ENCODE measurements around the gene COL15A1.
A peak's percentile ranks its signal among the peaks of the same experiment; 100 is the strongest.
"Not testable (repeated sequence)": the region's sequence is repeated elsewhere in the genome, so short reads cannot be mapped to it uniquely, and the experiment has no call there.

The COL15A1 gene

GRCh38 chr9:98943682-98944056 is at the start of gene COL15A1:
COL15A1 (plus strand) TSS chr9:98943907; CDS start chr9:98944062, 155 bp downstream.
- peaks cover 0 to 5% (median 0%) of the 10 kb centered on the region in 5 donors for H3K27me3 ChIP-seq (ENCODE audit: control insufficient read depth in 5 of 5, insufficient read depth in 4 of 5, low read length in 5 of 5)

GRCh38 chr9:98894171-98894570 is 49.5 kb upstream of the COL15A1 start:
- no peaks in the 10 kb centered on the region for H3K36me3 ChIP-seq (ENCODE audit: control insufficient read depth in 5 of 5, insufficient read depth in 5 of 5, low read length in 5 of 5)
- H3K4me1 ChIP-seq (ENCODE audit: control insufficient read depth in 5 of 5, insufficient read depth in 5 of 5, low read length in 5 of 5): peaks cover 2 to 52% (median 15%) of the 10 kb centered on the region in 5 donors
- H3K9ac ChIP-seq (ENCODE audit: low read length in 5 of 5): no peak overlapping the region
- H3K27me3 ChIP-seq (ENCODE audit: control insufficient read depth in 5 of 5, insufficient read depth in 4 of 5, low read length in 5 of 5): no peaks in the 10 kb centered on the region
- peak overlapping the region; percentile 45 for H3K27ac ChIP-seq (ENCODE audit: low read depth, low read length)
- peaks cover 0 to 4% (median 0%) of the 10 kb centered on the region in 5 donors for H3K9me3 ChIP-seq (ENCODE audit: control insufficient read depth in 5 of 5, low read length in 5 of 5)
- H3K4me3 ChIP-seq (ENCODE audit: low read depth in 1 of 5, low read length in 5 of 5): no peak overlapping the region

More at GRCh38 chr9:98943682-98944056, at the start of gene COL15A1:
- Histone ChIP-seq H3K27ac (ENCODE audit: low read depth, low read length) (peak within 1 kb of the TSS; percentile 85), H3K4me3 (ENCODE audit: low read depth in 1 of 5, low read length in 5 of 5) (peak within 1 kb of the TSS; percentile 77 to 95 (median 92)), H3K36me3 (ENCODE audit: control insufficient read depth in 5 of 5, insufficient read depth in 5 of 5, low read length in 5 of 5) (peaks cover 0 to 5% (median 0%) of the 10 kb centered on the region in 5 donors), H3K9me3 (ENCODE audit: control insufficient read depth in 5 of 5, low read length in 5 of 5) (no peaks in the 10 kb centered on the region), H3K4me1 (ENCODE audit: control insufficient read depth in 5 of 5, insufficient read depth in 5 of 5, low read length in 5 of 5) (peaks cover 8 to 92% (median 64%) of the 10 kb centered on the region in 5 donors), H3K9ac (ENCODE audit: low read length in 5 of 5) (peak within 1 kb of the TSS; percentile 32 to 88 (median 60))

GRCh38 chr9:98894761-98895160 is 48.9 kb upstream of the COL15A1 start:
- Histone ChIP-seq H3K4me1 (ENCODE audit: control insufficient read depth in 5 of 5, insufficient read depth in 5 of 5, low read length in 5 of 5) (peaks cover 0 to 52% (median 15%) of the 10 kb centered on the region in 5 donors), H3K27ac (ENCODE audit: low read depth, low read length) (peak overlapping the region; percentile 45), H3K9ac (ENCODE audit: low read length in 5 of 5) (peak overlapping the region in 1 of 5 donors; percentile 40), H3K4me3 (ENCODE audit: low read depth in 1 of 5, low read length in 5 of 5) (no peak overlapping the region), H3K9me3 (ENCODE audit: control insufficient read depth in 5 of 5, low read length in 5 of 5) (peaks cover 0 to 4% (median 0%) of the 10 kb centered on the region in 5 donors), H3K27me3 (ENCODE audit: control insufficient read depth in 5 of 5, insufficient read depth in 4 of 5, low read length in 5 of 5) (no peaks in the 10 kb centered on the region), H3K36me3 (ENCODE audit: control insufficient read depth in 5 of 5, insufficient read depth in 5 of 5, low read length in 5 of 5) (no peaks in the 10 kb centered on the region)

GRCh38 chr9:98896632-98897031 is 47.1 kb upstream of the COL15A1 start:
- H3K27ac ChIP-seq (ENCODE audit: low read depth, low read length): no peak overlapping the region
- H3K9ac ChIP-seq (ENCODE audit: low read length in 5 of 5): no peak overlapping the region
- peaks cover 0 to 45% (median 6%) of the 10 kb centered on the region in 5 donors for H3K4me1 ChIP-seq (ENCODE audit: control insufficient read depth in 5 of 5, insufficient read depth in 5 of 5, low read length in 5 of 5)
- no peaks in the 10 kb centered on the region for H3K27me3 ChIP-seq (ENCODE audit: control insufficient read depth in 5 of 5, insufficient read depth in 4 of 5, low read length in 5 of 5)
- no peaks in the 10 kb centered on the region for H3K36me3 ChIP-seq (ENCODE audit: control insufficient read depth in 5 of 5, insufficient read depth in 5 of 5, low read length in 5 of 5)
- no peak overlapping the region for H3K4me3 ChIP-seq (ENCODE audit: low read depth in 1 of 5, low read length in 5 of 5)
- H3K9me3 ChIP-seq (ENCODE audit: control insufficient read depth in 5 of 5, low read length in 5 of 5): peaks cover 0 to 4% (median 0%) of the 10 kb centered on the region in 5 donors

- Histone ChIP-seq H3K4me1 (ENCODE audit: control insufficient read depth in 5 of 5, insufficient read depth in 5 of 5, low read length in 5 of 5) (peaks cover 0 to 39% (median 6%) of the 10 kb centered on the region in 5 donors), H3K4me3 (ENCODE audit: low read depth in 1 of 5, low read length in 5 of 5) (no peak overlapping the region), H3K27me3 (ENCODE audit: control insufficient read depth in 5 of 5, insufficient read depth in 4 of 5, low read length in 5 of 5) (no peaks in the 10 kb centered on the region), H3K9ac (ENCODE audit: low read length in 5 of 5) (no peak overlapping the region), H3K27ac (ENCODE audit: low read depth, low read length) (no peak overlapping the region), H3K9me3 (ENCODE audit: control insufficient read depth in 5 of 5, low read length in 5 of 5) (peaks cover 0 to 4% (median 0%) of the 10 kb centered on the region in 5 donors), H3K36me3 (ENCODE audit: control insufficient read depth in 5 of 5, insufficient read depth in 5 of 5, low read length in 5 of 5) (no peaks in the 10 kb centered on the region)
Observed at GRCh38 chr9:98897745-98898144, 46.0 kb upstream of the COL15A1 start.

- Histone ChIP-seq H3K27ac (ENCODE audit: low read depth, low read length) (no peak overlapping the region), H3K36me3 (ENCODE audit: control insufficient read depth in 5 of 5, insufficient read depth in 5 of 5, low read length in 5 of 5) (no peaks in the 10 kb centered on the region), H3K27me3 (ENCODE audit: control insufficient read depth in 5 of 5, insufficient read depth in 4 of 5, low read length in 5 of 5) (no peaks in the 10 kb centered on the region), H3K9me3 (ENCODE audit: control insufficient read depth in 5 of 5, low read length in 5 of 5) (peaks cover 0 to 4% (median 0%) of the 10 kb centered on the region in 5 donors), H3K4me3 (ENCODE audit: low read depth in 1 of 5, low read length in 5 of 5) (no peak overlapping the region), H3K9ac (ENCODE audit: low read length in 5 of 5) (no peak overlapping the region), H3K4me1 (ENCODE audit: control insufficient read depth in 5 of 5, insufficient read depth in 5 of 5, low read length in 5 of 5) (peaks cover 0 to 34% (median 6%) of the 10 kb centered on the region in 5 donors)
Observed at GRCh38 chr9:98899408-98900056, 44.2 kb upstream of the COL15A1 start.

- Histone ChIP-seq H3K27me3 (ENCODE audit: control insufficient read depth in 5 of 5, insufficient read depth in 4 of 5, low read length in 5 of 5) (no peaks in the 10 kb centered on the region), H3K9me3 (ENCODE audit: control insufficient read depth in 5 of 5, low read length in 5 of 5) (peaks cover 0 to 4% (median 0%) of the 10 kb centered on the region in 5 donors), H3K4me1 (ENCODE audit: control insufficient read depth in 5 of 5, insufficient read depth in 5 of 5, low read length in 5 of 5) (peaks cover 2 to 35% (median 13%) of the 10 kb centered on the region in 5 donors), H3K9ac (ENCODE audit: low read length in 5 of 5) (no peak overlapping the region), H3K36me3 (ENCODE audit: control insufficient read depth in 5 of 5, insufficient read depth in 5 of 5, low read length in 5 of 5) (no peaks in the 10 kb centered on the region), H3K4me3 (ENCODE audit: low read depth in 1 of 5, low read length in 5 of 5) (no peak overlapping the region), H3K27ac (ENCODE audit: low read depth, low read length) (no peak overlapping the region)
Observed at GRCh38 chr9:98900244-98900643, 43.5 kb upstream of the COL15A1 start.

- no peak overlapping the region for H3K4me3 ChIP-seq (ENCODE audit: low read depth in 1 of 5, low read length in 5 of 5)
Observed at GRCh38 chr9:98900725-98901124, 43.0 kb upstream of the COL15A1 start.

GRCh38 chr9:98901843-98902242 is 41.9 kb upstream of the COL15A1 start:
- H3K27ac ChIP-seq (ENCODE audit: low read depth, low read length); H3K36me3 ChIP-seq (ENCODE audit: control insufficient read depth in 5 of 5, insufficient read depth in 5 of 5, low read length in 5 of 5); H3K27me3 ChIP-seq (ENCODE audit: control insufficient read depth in 5 of 5, insufficient read depth in 4 of 5, low read length in 5 of 5); H3K9me3 ChIP-seq (ENCODE audit: control insufficient read depth in 5 of 5, low read length in 5 of 5); H3K4me3 ChIP-seq (ENCODE audit: low read depth in 1 of 5, low read length in 5 of 5); H3K9ac ChIP-seq (ENCODE audit: low read length in 5 of 5): not testable (repeated sequence)
- H3K4me1 ChIP-seq (ENCODE audit: control insufficient read depth in 5 of 5, insufficient read depth in 5 of 5, low read length in 5 of 5): peaks cover 2 to 42% (median 21%) of the 10 kb centered on the region in 5 donors

More at GRCh38 chr9:98900725-98901124, 43.0 kb upstream of the COL15A1 start:
- H3K36me3 ChIP-seq (ENCODE audit: control insufficient read depth in 5 of 5, insufficient read depth in 5 of 5, low read length in 5 of 5): no peaks in the 10 kb centered on the region
- no peaks in the 10 kb centered on the region for H3K27me3 ChIP-seq (ENCODE audit: control insufficient read depth in 5 of 5, insufficient read depth in 4 of 5, low read length in 5 of 5)
- H3K4me1 ChIP-seq (ENCODE audit: control insufficient read depth in 5 of 5, insufficient read depth in 5 of 5, low read length in 5 of 5): peaks cover 2 to 35% (median 14%) of the 10 kb centered on the region in 5 donors
- H3K9me3 ChIP-seq (ENCODE audit: control insufficient read depth in 5 of 5, low read length in 5 of 5): peaks cover 0 to 4% (median 0%) of the 10 kb centered on the region in 5 donors
- no peak overlapping the region for H3K9ac ChIP-seq (ENCODE audit: low read length in 5 of 5)
- H3K27ac ChIP-seq (ENCODE audit: low read depth, low read length): no peak overlapping the region

- H3K9ac ChIP-seq (ENCODE audit: low read length in 5 of 5): no peak overlapping the region
- H3K4me1 ChIP-seq (ENCODE audit: control insufficient read depth in 5 of 5, insufficient read depth in 5 of 5, low read length in 5 of 5): peaks cover 2 to 48% (median 28%) of the 10 kb centered on the region in 5 donors
- H3K36me3 ChIP-seq (ENCODE audit: control insufficient read depth in 5 of 5, insufficient read depth in 5 of 5, low read length in 5 of 5): no peaks in the 10 kb centered on the region
- no peaks in the 10 kb centered on the region for H3K9me3 ChIP-seq (ENCODE audit: control insufficient read depth in 5 of 5, low read length in 5 of 5)
- no peak overlapping the region for H3K27ac ChIP-seq (ENCODE audit: low read depth, low read length)
- no peak overlapping the region for H3K4me3 ChIP-seq (ENCODE audit: low read depth in 1 of 5, low read length in 5 of 5)
- no peaks in the 10 kb centered on the region for H3K27me3 ChIP-seq (ENCODE audit: control insufficient read depth in 5 of 5, insufficient read depth in 4 of 5, low read length in 5 of 5)
Observed at GRCh38 chr9:98902516-98902915, 41.2 kb upstream of the COL15A1 start.
